Stimulated activated CD4-positive, alpha-beta T cell treated with anti-CD3 and anti-CD28 coated beads, TNF-alpha, amount 100 ng/mL, for 1 hour (primary cell): ENCODE data around the gene SPTBN1.
"Not testable (repeated sequence)": the region's sequence is repeated elsewhere in the genome, so short reads cannot be mapped to it uniquely, and the experiment has no call there.

Experiments used
- DNase-seq, 3 donors: peaks; one replicate each; pipeline ENCODE4 v3.0.0-alpha.2; 2020; ENCODE audit warnings: low read depth in 3 of 3, low spot score in 1 of 3

SPTBN1 gene

GRCh38 chr2:54525321-54525720 lies 69.2 kb downstream of the SPTBN1 start:
- no peak for DNase-seq

GRCh38 chr2:54526226-54526879 lies 70.2 kb downstream of the SPTBN1 start:
- DNase-seq = no peak

- no peak for DNase-seq
Observed at GRCh38 chr2:54528311-54528955, 72.3 kb downstream of the SPTBN1 start.

- DNase-seq = not testable (repeated sequence)
Observed at GRCh38 chr2:54529518-54529917, 73.4 kb downstream of the SPTBN1 start.

- no peak for DNase-seq
Observed at GRCh38 chr2:54529935-54530334, 73.8 kb downstream of the SPTBN1 start.

- DNase-seq = no peak
Observed at GRCh38 chr2:54531558-54531957, 75.4 kb downstream of the SPTBN1 start.

GRCh38 chr2:54534221-54534620 lies 78.1 kb downstream of the SPTBN1 start:
- DNase-seq = no peak

- DNase-seq = no peak
Observed at GRCh38 chr2:54534625-54535024, 78.5 kb downstream of the SPTBN1 start.

- no peak for DNase-seq
Observed at GRCh38 chr2:54535599-54536195, 79.6 kb downstream of the SPTBN1 start.

- DNase-seq = no peak
Observed at GRCh38 chr2:54536720-54537119, 80.6 kb downstream of the SPTBN1 start.

- no peak for DNase-seq
Observed at GRCh38 chr2:54538537-54538936, 82.4 kb downstream of the SPTBN1 start.

GRCh38 chr2:54539683-54540082 lies 83.6 kb downstream of the SPTBN1 start:
- no peak for DNase-seq

GRCh38 chr2:54540194-54540593 lies 84.1 kb downstream of the SPTBN1 start:
- no peak for DNase-seq

- DNase-seq = no peak
Observed at GRCh38 chr2:54541995-54542394, 85.9 kb downstream of the SPTBN1 start.

GRCh38 chr2:54543733-54544396 lies 87.7 kb downstream of the SPTBN1 start:
- no peak for DNase-seq

GRCh38 chr2:54545702-54546450 lies 89.7 kb downstream of the SPTBN1 start:
- DNase-seq = no peak

- DNase-seq = no peak
Observed at GRCh38 chr2:54546518-54546917, 90.4 kb downstream of the SPTBN1 start.

- no peak for DNase-seq
Observed at GRCh38 chr2:54546923-54547720, 91.0 kb downstream of the SPTBN1 start.

GRCh38 chr2:54549430-54549829 lies 93.3 kb downstream of the SPTBN1 start:
- no peak for DNase-seq

- no peak for DNase-seq
Observed at GRCh38 chr2:54549917-54550518, 93.9 kb downstream of the SPTBN1 start.
